Measurements from ENCODE around the gene GRIK2. TPM values are rescaled to one million over a fixed set of nuclear protein-coding genes. Genes with fewer than 3 reads are reported as not detected.

Gene GRIK2
- total and polyA plus RNA-seq, 5 donors from 2014 or later: not detected

DNA sequence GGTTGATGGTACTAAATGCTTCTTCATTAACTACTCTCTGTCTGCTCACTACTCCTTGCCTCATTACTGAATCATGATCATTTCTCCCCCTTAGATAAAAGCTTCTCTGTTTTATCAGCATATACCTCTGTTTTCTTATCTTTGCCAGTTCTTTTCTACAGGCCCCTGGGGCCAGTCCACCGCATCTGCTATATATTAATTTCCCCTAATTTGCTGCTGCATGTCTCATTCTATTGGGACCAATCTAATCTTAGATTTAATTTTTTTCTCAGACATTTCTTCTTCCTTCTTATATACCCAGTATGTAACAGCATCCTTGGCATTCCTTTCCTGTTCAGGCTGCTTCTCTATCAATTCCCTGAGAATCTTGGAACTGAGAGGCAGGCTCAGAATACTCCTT, 51.2 kb downstream of the GRIK2 start:
- no peaks in the 10 kb centered on the region for H3K27me3 ChIP-seq (ENCODE audit: control insufficient read depth, insufficient read depth, low read length)
- Mint-ChIP-seq H3K27me3 (no peaks in the 10 kb centered on the region), H3K27ac (no peak overlapping the region), H3K4me1 (no peaks in the 10 kb centered on the region), H3K4me3 (no peak overlapping the region), H3K9me3 (peaks cover 0 to 21% (median 2%) of the 10 kb centered on the region in 7 donors), H3K36me3 (no peaks in the 10 kb centered on the region)
- H3K4me1 ChIP-seq (ENCODE audit: control insufficient read depth, insufficient read depth, low read length, poor library complexity, severe bottlenecking): no peaks in the 10 kb centered on the region
- H3K9me3 ChIP-seq (ENCODE audit: control insufficient read depth in 2 of 2, low read length in 2 of 2): no peaks in the 10 kb centered on the region
- no peak for DNase-seq
- H3K36me3 ChIP-seq (ENCODE audit: control insufficient read depth, insufficient read depth, low read length): no peaks in the 10 kb centered on the region
- no peak for ATAC-seq (ENCODE audit: low read depth in 2 of 2)
- H3K4me3 ChIP-seq (ENCODE audit: low read depth, low read length): no peak overlapping the region
- H3K27ac ChIP-seq (ENCODE audit: insufficient read depth, low read length, poor library complexity, severe bottlenecking): no peak overlapping the region

DNA sequence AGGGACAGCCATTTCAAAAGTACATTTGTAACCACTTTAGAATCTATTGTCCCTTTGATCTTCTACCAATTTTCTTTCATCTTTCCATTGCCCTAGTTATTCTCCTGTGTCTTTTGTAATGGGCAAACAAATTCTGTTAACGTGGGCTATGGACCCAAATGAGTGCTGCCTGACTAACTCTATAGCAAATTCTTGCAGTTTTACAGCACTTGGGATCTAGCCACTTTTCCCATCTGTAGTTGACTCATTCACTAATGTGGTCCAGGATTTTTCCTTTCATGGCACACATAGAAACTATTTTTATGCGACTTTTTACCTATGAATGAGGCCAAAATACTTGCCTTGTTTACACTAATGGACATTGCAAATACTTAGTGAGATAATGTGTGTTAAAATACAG, 52.0 kb downstream of the GRIK2 start:
- Histone ChIP-seq H3K9me3 (ENCODE audit: control insufficient read depth in 2 of 2, low read length in 2 of 2) (no peaks in the 10 kb centered on the region), H3K4me3 (ENCODE audit: low read depth, low read length) (no peak overlapping the region), H3K27ac (ENCODE audit: insufficient read depth, low read length, poor library complexity, severe bottlenecking) (no peak overlapping the region), H3K27me3 (ENCODE audit: control insufficient read depth, insufficient read depth, low read length) (no peaks in the 10 kb centered on the region), H3K36me3 (ENCODE audit: control insufficient read depth, insufficient read depth, low read length) (no peaks in the 10 kb centered on the region), H3K4me1 (ENCODE audit: control insufficient read depth, insufficient read depth, low read length, poor library complexity, severe bottlenecking) (no peaks in the 10 kb centered on the region)
- no peak overlapping the region for H3K4me3 Mint-ChIP-seq
- H3K27ac Mint-ChIP-seq: no peak overlapping the region
- no peaks in the 10 kb centered on the region for H3K4me1 Mint-ChIP-seq
- peaks cover 0 to 17% (median 2%) of the 10 kb centered on the region in 7 donors for H3K9me3 Mint-ChIP-seq
- no peak for ATAC-seq (ENCODE audit: low read depth in 2 of 2)
- no peaks in the 10 kb centered on the region for H3K27me3 Mint-ChIP-seq
- no peak for DNase-seq
- H3K36me3 Mint-ChIP-seq: no peaks in the 10 kb centered on the region

DNA sequence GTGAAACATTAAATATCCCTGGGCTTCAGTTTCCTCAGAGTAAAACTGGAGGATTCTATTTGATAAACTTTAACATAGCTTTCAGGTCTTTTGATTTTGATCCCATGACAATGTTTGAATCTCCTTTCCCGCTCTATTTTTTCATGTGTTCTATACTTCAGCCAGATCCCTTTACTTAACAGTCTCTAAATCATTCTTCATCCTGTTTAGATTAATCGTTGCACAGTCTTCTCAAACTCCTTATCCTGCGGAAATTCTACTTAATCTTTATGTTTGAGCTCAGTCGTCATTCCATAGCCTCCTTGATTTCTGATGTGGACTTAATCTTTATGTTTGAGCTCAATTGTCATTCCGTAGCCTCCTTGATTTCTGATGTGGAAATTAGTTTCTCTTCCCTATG, 57.4 kb downstream of the GRIK2 start:
- Histone ChIP-seq H3K27ac (ENCODE audit: insufficient read depth, low read length, poor library complexity, severe bottlenecking) (no peak overlapping the region), H3K27me3 (ENCODE audit: control insufficient read depth, insufficient read depth, low read length) (no peaks in the 10 kb centered on the region), H3K36me3 (ENCODE audit: control insufficient read depth, insufficient read depth, low read length) (no peaks in the 10 kb centered on the region), H3K9me3 (ENCODE audit: control insufficient read depth in 2 of 2, low read length in 2 of 2) (no peaks in the 10 kb centered on the region), H3K4me3 (ENCODE audit: low read depth, low read length) (no peak overlapping the region), H3K4me1 (ENCODE audit: control insufficient read depth, insufficient read depth, low read length, poor library complexity, severe bottlenecking) (no peaks in the 10 kb centered on the region)
- no peak overlapping the region for H3K4me3 Mint-ChIP-seq
- H3K9me3 Mint-ChIP-seq: peaks cover 0 to 8% (median 0%) of the 10 kb centered on the region in 7 donors
- H3K27ac Mint-ChIP-seq: no peak overlapping the region
- H3K36me3 Mint-ChIP-seq: no peaks in the 10 kb centered on the region
- DNase-seq: no peak
- no peaks in the 10 kb centered on the region for H3K27me3 Mint-ChIP-seq
- ATAC-seq (ENCODE audit: low read depth in 2 of 2): no peak
- H3K4me1 Mint-ChIP-seq: no peaks in the 10 kb centered on the region

DNA sequence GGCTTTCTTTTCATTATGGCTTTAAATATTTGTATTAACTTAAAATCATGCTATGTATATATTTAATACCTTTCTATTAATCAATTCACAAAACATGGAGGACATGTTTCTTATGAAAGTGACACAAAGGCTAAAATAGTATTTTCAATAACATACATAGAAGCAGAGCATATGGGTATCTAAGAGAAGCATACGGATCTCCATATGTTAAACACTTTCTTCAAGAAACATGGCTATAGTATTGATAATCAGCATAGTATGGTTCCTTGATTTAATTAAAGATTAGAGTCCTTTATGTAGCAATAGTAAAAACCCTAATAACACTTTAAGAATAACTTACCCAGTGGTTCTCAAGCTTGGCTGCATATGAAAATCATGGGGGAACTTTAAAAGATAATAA, 58.5 kb downstream of the GRIK2 start:
- Histone ChIP-seq H3K9me3 (ENCODE audit: control insufficient read depth in 2 of 2, low read length in 2 of 2) (no peaks in the 10 kb centered on the region), H3K4me1 (ENCODE audit: control insufficient read depth, insufficient read depth, low read length, poor library complexity, severe bottlenecking) (no peaks in the 10 kb centered on the region), H3K4me3 (ENCODE audit: low read depth, low read length) (no peak overlapping the region), H3K27ac (ENCODE audit: insufficient read depth, low read length, poor library complexity, severe bottlenecking) (no peak overlapping the region), H3K27me3 (ENCODE audit: control insufficient read depth, insufficient read depth, low read length) (no peaks in the 10 kb centered on the region), H3K36me3 (ENCODE audit: control insufficient read depth, insufficient read depth, low read length) (no peaks in the 10 kb centered on the region)
- Mint-ChIP-seq H3K36me3 (no peaks in the 10 kb centered on the region), H3K4me1 (no peaks in the 10 kb centered on the region), H3K27ac (no peak overlapping the region), H3K9me3 (peaks cover 0 to 8% (median 0%) of the 10 kb centered on the region in 7 donors), H3K27me3 (no peaks in the 10 kb centered on the region), H3K4me3 (no peak overlapping the region)
- DNase-seq (no peak), ATAC-seq (ENCODE audit: low read depth in 2 of 2) (no peak)

DNA sequence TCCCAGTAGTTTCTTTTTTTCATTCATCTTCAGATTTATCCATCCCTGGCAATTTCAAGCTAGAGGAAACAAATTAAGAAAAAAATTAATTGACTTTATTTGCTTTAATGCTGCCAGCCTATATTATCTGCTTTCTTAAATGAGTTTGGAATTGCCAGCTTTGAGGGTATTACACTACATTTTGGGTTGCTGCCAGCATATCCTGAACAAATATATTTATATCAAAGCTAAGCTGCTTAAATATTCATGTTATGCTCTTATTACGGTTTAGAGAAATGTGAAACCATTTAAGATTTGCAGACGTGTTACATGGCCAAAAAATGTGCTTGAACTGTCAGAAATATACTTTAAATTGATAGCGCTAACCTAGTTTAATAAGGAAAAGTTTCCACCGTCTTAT, 59.7 kb downstream of the GRIK2 start:
- H3K4me1 ChIP-seq (ENCODE audit: control insufficient read depth, insufficient read depth, low read length, poor library complexity, severe bottlenecking): no peaks in the 10 kb centered on the region
- Mint-ChIP-seq H3K27me3 (no peaks in the 10 kb centered on the region), H3K9me3 (peaks cover 0 to 8% (median 0%) of the 10 kb centered on the region in 7 donors), H3K36me3 (no peaks in the 10 kb centered on the region), H3K4me3 (no peak overlapping the region), H3K4me1 (no peaks in the 10 kb centered on the region), H3K27ac (no peak overlapping the region)
- H3K27me3 ChIP-seq (ENCODE audit: control insufficient read depth, insufficient read depth, low read length): no peaks in the 10 kb centered on the region
- H3K4me3 ChIP-seq (ENCODE audit: low read depth, low read length): no peak overlapping the region
- H3K9me3 ChIP-seq (ENCODE audit: control insufficient read depth in 2 of 2, low read length in 2 of 2): no peaks in the 10 kb centered on the region
- DNase-seq (no peak), ATAC-seq (ENCODE audit: low read depth in 2 of 2) (no peak)
- no peak overlapping the region for H3K27ac ChIP-seq (ENCODE audit: insufficient read depth, low read length, poor library complexity, severe bottlenecking)
- no peaks in the 10 kb centered on the region for H3K36me3 ChIP-seq (ENCODE audit: control insufficient read depth, insufficient read depth, low read length)

DNA sequence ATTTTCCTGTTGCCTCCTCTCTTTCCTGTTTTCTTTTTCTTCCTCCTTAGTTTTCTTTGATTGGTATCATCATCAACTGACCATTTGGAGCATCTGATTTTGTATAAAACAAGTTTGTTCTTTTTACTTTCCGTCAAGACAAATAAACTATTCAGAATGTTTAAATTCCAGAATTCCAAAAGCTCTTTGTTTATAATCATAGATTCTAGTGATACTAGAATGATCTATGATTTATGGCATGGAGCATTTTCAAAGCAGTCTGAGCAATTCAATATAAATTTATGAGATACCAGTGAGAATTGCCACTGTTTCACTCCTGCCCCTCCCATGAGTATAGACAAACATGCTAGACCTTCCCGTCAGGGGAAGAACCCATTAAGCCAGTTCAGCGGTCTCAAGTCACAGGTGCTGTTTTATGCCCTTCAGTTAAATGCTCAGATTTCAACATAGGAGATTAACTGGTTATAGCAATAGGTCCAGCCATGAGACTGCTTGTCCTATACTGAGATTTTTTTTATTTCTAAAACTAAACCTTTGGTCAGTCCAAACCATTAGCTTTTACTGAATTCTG, 60.7 kb downstream of the GRIK2 start:
- Mint-ChIP-seq H3K27ac (no peak overlapping the region), H3K36me3 (no peaks in the 10 kb centered on the region), H3K9me3 (peaks cover 0 to 8% (median 0%) of the 10 kb centered on the region in 7 donors), H3K4me1 (no peaks in the 10 kb centered on the region), H3K27me3 (no peaks in the 10 kb centered on the region), H3K4me3 (no peak overlapping the region)
- H3K4me3 ChIP-seq (ENCODE audit: low read depth, low read length): no peak overlapping the region
- DNase-seq: no peak
- no peak overlapping the region for H3K27ac ChIP-seq (ENCODE audit: insufficient read depth, low read length, poor library complexity, severe bottlenecking)
- ATAC-seq (ENCODE audit: low read depth in 2 of 2): no peak
- H3K36me3 ChIP-seq (ENCODE audit: control insufficient read depth, insufficient read depth, low read length): no peaks in the 10 kb centered on the region
- H3K4me1 ChIP-seq (ENCODE audit: control insufficient read depth, insufficient read depth, low read length, poor library complexity, severe bottlenecking): no peaks in the 10 kb centered on the region
- no peaks in the 10 kb centered on the region for H3K9me3 ChIP-seq (ENCODE audit: control insufficient read depth in 2 of 2, low read length in 2 of 2)
- H3K27me3 ChIP-seq (ENCODE audit: control insufficient read depth, insufficient read depth, low read length): no peaks in the 10 kb centered on the region

DNA sequence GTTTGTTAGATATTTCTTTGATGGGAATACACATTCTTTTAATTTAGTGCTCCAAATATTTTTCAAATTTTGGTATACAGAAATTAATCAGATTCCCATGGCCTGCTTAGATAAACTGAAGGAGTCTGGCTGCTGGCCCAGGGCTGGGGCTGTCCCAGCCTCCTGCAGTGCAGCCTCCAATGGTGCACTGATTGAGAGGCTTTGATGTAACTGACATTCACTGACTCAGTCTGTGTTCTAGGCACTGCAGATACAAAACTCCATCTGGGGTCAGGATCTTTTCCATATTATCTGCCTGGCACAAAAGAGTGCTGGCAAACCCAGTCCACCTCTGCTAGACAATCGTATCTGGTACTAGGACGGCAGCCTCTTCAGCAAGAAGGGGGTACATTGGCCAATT, 64.8 kb downstream of the GRIK2 start:
- ATAC-seq (ENCODE audit: low read depth in 2 of 2) (no peak), DNase-seq (no peak)
- no peaks in the 10 kb centered on the region for H3K4me1 ChIP-seq (ENCODE audit: control insufficient read depth, insufficient read depth, low read length, poor library complexity, severe bottlenecking)
- no peak overlapping the region for H3K4me3 ChIP-seq (ENCODE audit: low read depth, low read length)
- no peak overlapping the region for H3K27ac ChIP-seq (ENCODE audit: insufficient read depth, low read length, poor library complexity, severe bottlenecking)
- H3K27me3 ChIP-seq (ENCODE audit: control insufficient read depth, insufficient read depth, low read length): no peaks in the 10 kb centered on the region
- peaks cover 0 to 5% (median 2%) of the 10 kb centered on the region in 7 donors for H3K9me3 Mint-ChIP-seq
- H3K27me3 Mint-ChIP-seq: no peaks in the 10 kb centered on the region
- H3K4me3 Mint-ChIP-seq: no peak overlapping the region
- no peaks in the 10 kb centered on the region for H3K9me3 ChIP-seq (ENCODE audit: control insufficient read depth in 2 of 2, low read length in 2 of 2)
- no peak overlapping the region for H3K27ac Mint-ChIP-seq
- H3K36me3 Mint-ChIP-seq: no peaks in the 10 kb centered on the region
- H3K36me3 ChIP-seq (ENCODE audit: control insufficient read depth, insufficient read depth, low read length): no peaks in the 10 kb centered on the region
- H3K4me1 Mint-ChIP-seq: no peaks in the 10 kb centered on the region

DNA sequence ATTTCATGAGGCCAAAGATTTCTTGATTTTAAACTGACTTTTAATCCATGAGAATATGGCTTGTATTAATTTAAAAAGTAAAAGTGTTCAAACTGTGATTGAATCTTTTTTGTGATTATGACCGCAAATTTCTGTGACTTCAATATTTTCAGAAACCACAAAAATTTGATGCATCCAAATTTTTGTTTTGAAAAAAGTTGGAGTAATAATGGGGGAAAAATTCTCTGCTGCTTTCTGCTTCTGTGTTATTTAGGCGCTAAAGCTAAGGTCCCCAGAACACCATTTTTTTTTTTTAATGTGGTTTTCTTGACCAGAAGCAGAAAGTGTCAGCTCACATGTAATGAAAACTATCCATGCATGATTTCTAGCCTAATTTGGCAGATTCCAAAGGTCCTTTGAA, 65.3 kb downstream of the GRIK2 start:
- no peak overlapping the region for H3K4me3 Mint-ChIP-seq
- H3K4me1 ChIP-seq (ENCODE audit: control insufficient read depth, insufficient read depth, low read length, poor library complexity, severe bottlenecking): no peaks in the 10 kb centered on the region
- H3K36me3 Mint-ChIP-seq: no peaks in the 10 kb centered on the region
- DNase-seq: no peak
- H3K9me3 ChIP-seq (ENCODE audit: control insufficient read depth in 2 of 2, low read length in 2 of 2): no peaks in the 10 kb centered on the region
- H3K27me3 ChIP-seq (ENCODE audit: control insufficient read depth, insufficient read depth, low read length): no peaks in the 10 kb centered on the region
- H3K4me3 ChIP-seq (ENCODE audit: low read depth, low read length): no peak overlapping the region
- peaks cover 0 to 5% (median 2%) of the 10 kb centered on the region in 7 donors for H3K9me3 Mint-ChIP-seq
- no peak overlapping the region for H3K27ac ChIP-seq (ENCODE audit: insufficient read depth, low read length, poor library complexity, severe bottlenecking)
- H3K4me1 Mint-ChIP-seq: no peaks in the 10 kb centered on the region
- no peak for ATAC-seq (ENCODE audit: low read depth in 2 of 2)
- no peak overlapping the region for H3K27ac Mint-ChIP-seq
- no peaks in the 10 kb centered on the region for H3K36me3 ChIP-seq (ENCODE audit: control insufficient read depth, insufficient read depth, low read length)
- no peaks in the 10 kb centered on the region for H3K27me3 Mint-ChIP-seq

All from CD4-positive, CD25-positive, alpha-beta regulatory T cell (primary cell).